Measurements from ENCODE around the gene SLC16A7. TPM values are rescaled to one million over a fixed set of nuclear protein-coding genes. Genes with fewer than 3 reads are reported as not detected.

The SLC16A7 gene
- 16.2 and 23.4 TPM in 2 replicates for total RNA-seq (2014; rRNA removed; shearing (Covaris generic))

GRCh38 chr12:59595883-59596540, at the start of gene SLC16A7:
TSS of gene SLC16A7 (plus strand) at chr12:59596029. CDS start at chr12:59704802, 108,773 bp downstream.

Small RNAs within 50 kb of the gene (small RNA-seq; reads per million reads assigned to genes)
- not detected for gene AC079905.2
- gene RNU4-20P = not detected

Data from A375 (cell line).